Smooth muscle cell (in vitro differentiated cells): ENCODE measurements around the gene FRMD8. TPM values are rescaled to one million over a fixed set of nuclear protein-coding genes. Genes with fewer than 3 reads are reported as not detected.

Experiments used
- DNase-seq: peaks from one replicate; lab custom pipeline; 2025; ENCODE audit not compliant: unreplicated experiment; lab: John Stamatoyannopoulos, UW
- H2AFZ ChIP-seq: fragments of 200-600 bp; sonication (generic); 2 replicates; pipeline ENCODE4 v1.6.0; 2016; ENCODE audit warnings: antibody characterized with exemption, low read depth, mild to moderate bottlenecking
- H3F3A ChIP-seq: fragments of 200-600 bp; sonication (generic); 2 replicates; pipeline ENCODE4 v1.6.0; 2017; ENCODE audit warnings: antibody characterized with exemption, low read depth
- H3K27ac ChIP-seq: fragments of 200-600 bp; sonication (generic); 2 replicates; pipeline ENCODE4 v1.5.1; 2016; ENCODE audit warnings: low read depth, mild to moderate bottlenecking
- H3K27me3 ChIP-seq: fragments of 200-600 bp; sonication (generic); 2 replicates; pipeline ENCODE4 v1.6.1; 2016; ENCODE audit warnings: low read depth, mild to moderate bottlenecking
- H3K36me3 ChIP-seq: fragments of 200-600 bp; sonication (generic); 2 replicates; pipeline ENCODE4 v1.5.1; 2016; ENCODE audit warnings: low read depth
- H3K4me1 ChIP-seq: fragments of 200-600 bp; sonication (generic); 2 replicates; pipeline ENCODE4 v1.5.1; 2016; ENCODE audit warnings: low read depth
- H3K4me2 ChIP-seq: fragments of 200-600 bp; sonication (generic); 2 replicates; pipeline ENCODE4 v1.6.0; 2016; ENCODE audit warnings: mild to moderate bottlenecking
- H3K4me3 ChIP-seq: fragments of 200-600 bp; sonication (generic); 2 replicates; pipeline ENCODE4 v1.5.1; 2016; ENCODE audit warnings: mild to moderate bottlenecking
- H3K79me2 ChIP-seq: fragments of 200-600 bp; sonication (generic); 2 replicates; pipeline ENCODE4 v1.6.0; 2016; ENCODE audit warnings: low read depth, mild to moderate bottlenecking
- H3K9ac ChIP-seq: fragments of 200-600 bp; sonication (generic); 2 replicates; pipeline ENCODE4 v1.6.0; 2016; ENCODE audit warnings: low read depth
- H3K9me3 ChIP-seq: fragments of 200-600 bp; sonication (generic); replicated peaks from 2 replicates; pipeline ENCODE4 v1.5.1; 2016; ENCODE audit warnings: low read depth
- H4K20me1 ChIP-seq: fragments of 200-600 bp; sonication (generic); 2 replicates; pipeline ENCODE4 v1.6.0; 2016; ENCODE audit warnings: low read depth
- CTCF ChIP-seq: fragments of 200-600 bp; sonication (generic); IDR thresholded peaks from 2 replicates; pipeline ENCODE4 v1.5.1; 2017; ENCODE audit warnings: borderline replicate concordance, mild to moderate bottlenecking, antibody characterized with exemption; ENCODE audit not compliant: insufficient read depth, poor library complexity, severe bottlenecking
- WGBS: methylation state at CpG from one replicate; pipeline ENCODE4 v1.1.7; 2016; ENCODE audit warnings: low lambda C conversion rate; 5-methylcytosine and 5-hydroxymethylcytosine counted together
- polyA plus RNA-seq: library from polyadenylated mRNA; unstranded; fragments of >200 nt; fragmentation: Nextera tagmentation; extraction: Ambion mirVana; gene quantifications from 2 replicates; pipeline ENCODE4 v1.2.1, GENCODE V29; 2016
- total RNA-seq: library from RNA; depleted of rRNA; stranded (reverse); fragments of >200 nt; gene quantifications from 2 replicates; pipeline ENCODE4 v1.2.3, GENCODE V29; 2014

Gene FRMD8
- total and polyA plus RNA-seq, 2 experiments from 2014 or later, result 16.7 to 37.8 TPM

- Histone ChIP-seq H3F3A (peaks cover 53% of the 10 kb centered on the region), H3K4me2 (peak overlapping the region; percentile 99), H3K4me1 (peaks cover 52% of the 10 kb centered on the region), H3K9ac (peak overlapping the region; percentile 99), H3K79me2 (peaks cover 48% of the 10 kb centered on the region), H3K36me3 (no peaks in the 10 kb centered on the region), H3K27ac (peak overlapping the region; percentile 100), H2AFZ (no peak overlapping the region), H3K27me3 (no peaks in the 10 kb centered on the region), H3K9me3 (no peaks in the 10 kb centered on the region), H3K4me3 (peak overlapping the region; percentile 35), H4K20me1 (peaks cover 18% of the 10 kb centered on the region)
- DNase-seq, result no peak
- WGBS, result 61% methylated on average over 7 of the region's 7 CpGs
- no peak for TF ChIP-seq CTCF
Measured at GRCh38 chr11:65419460-65419771, 33.0 kb downstream of the FRMD8 start.

DNA sequence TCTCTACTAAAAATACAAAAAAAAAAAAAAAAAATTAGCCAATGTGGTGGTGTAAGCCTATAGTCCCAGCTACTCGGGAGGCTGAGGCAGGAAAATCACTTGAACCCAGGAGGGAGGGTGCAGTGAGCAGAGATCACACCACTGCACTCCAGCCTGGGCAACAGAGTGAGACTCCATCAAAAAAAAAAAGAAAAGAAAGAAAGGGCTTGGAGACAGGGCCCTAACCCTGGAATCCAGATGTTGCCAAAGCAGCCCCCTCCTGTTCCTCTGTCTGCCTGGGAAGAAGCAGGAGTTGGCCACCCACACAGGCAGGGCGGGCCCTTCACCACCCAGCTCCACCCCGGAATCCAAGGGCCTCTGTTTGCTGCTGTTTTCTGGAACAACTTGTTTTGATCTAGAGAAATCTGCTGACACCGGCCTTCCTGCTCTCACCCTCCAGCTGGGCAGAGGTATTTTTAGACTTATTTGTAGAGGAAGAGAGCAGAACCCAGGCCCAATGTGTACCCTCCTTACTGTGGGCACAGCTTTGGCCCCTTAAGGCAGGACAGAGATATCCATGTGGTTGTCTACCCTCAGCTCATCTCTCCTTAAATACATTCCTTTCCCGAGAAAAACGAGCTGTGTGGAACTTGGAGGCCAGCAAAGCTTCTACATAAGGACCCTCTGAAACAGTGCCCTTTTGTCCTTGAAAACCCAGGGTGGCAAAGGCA is 33.5 kb downstream of the FRMD8 start:
- Histone ChIP-seq H3F3A (peaks cover 54% of the 10 kb centered on the region), H3K27me3 (no peaks in the 10 kb centered on the region), H3K4me1 (peaks cover 52% of the 10 kb centered on the region), H2AFZ (no peak overlapping the region), H3K36me3 (no peaks in the 10 kb centered on the region), H3K27ac (peak overlapping the region; percentile 100), H3K9ac (peak overlapping the region; percentile 99), H3K9me3 (no peaks in the 10 kb centered on the region), H3K4me2 (peak overlapping the region; percentile 99), H3K79me2 (peaks cover 53% of the 10 kb centered on the region), H4K20me1 (peaks cover 23% of the 10 kb centered on the region), H3K4me3 (peak overlapping the region; percentile 88)
- DNase-seq, result peak; percentile 40
- TF ChIP-seq CTCF, result no peak
- 0% methylated on average over 6 of the region's 6 CpGs for WGBS

- Histone ChIP-seq H3K27ac (peak overlapping the region; percentile 100), H3F3A (peaks cover 59% of the 10 kb centered on the region), H3K4me2 (peak overlapping the region; percentile 99), H3K36me3 (no peaks in the 10 kb centered on the region), H3K9me3 (no peaks in the 10 kb centered on the region), H4K20me1 (peaks cover 28% of the 10 kb centered on the region), H3K4me3 (peak overlapping the region; percentile 88), H3K27me3 (no peaks in the 10 kb centered on the region), H3K79me2 (peaks cover 59% of the 10 kb centered on the region), H3K4me1 (peaks cover 52% of the 10 kb centered on the region), H2AFZ (no peak overlapping the region), H3K9ac (peak overlapping the region; percentile 99)
- TF ChIP-seq CTCF, result no peak
- 84% methylated on average over 2 of the region's 2 CpGs for WGBS
- DNase-seq, result no peak
Measured at GRCh38 chr11:65420506-65420905, 34.1 kb downstream of the FRMD8 start.
